ENCODE data around the gene NXN.

DNA sequence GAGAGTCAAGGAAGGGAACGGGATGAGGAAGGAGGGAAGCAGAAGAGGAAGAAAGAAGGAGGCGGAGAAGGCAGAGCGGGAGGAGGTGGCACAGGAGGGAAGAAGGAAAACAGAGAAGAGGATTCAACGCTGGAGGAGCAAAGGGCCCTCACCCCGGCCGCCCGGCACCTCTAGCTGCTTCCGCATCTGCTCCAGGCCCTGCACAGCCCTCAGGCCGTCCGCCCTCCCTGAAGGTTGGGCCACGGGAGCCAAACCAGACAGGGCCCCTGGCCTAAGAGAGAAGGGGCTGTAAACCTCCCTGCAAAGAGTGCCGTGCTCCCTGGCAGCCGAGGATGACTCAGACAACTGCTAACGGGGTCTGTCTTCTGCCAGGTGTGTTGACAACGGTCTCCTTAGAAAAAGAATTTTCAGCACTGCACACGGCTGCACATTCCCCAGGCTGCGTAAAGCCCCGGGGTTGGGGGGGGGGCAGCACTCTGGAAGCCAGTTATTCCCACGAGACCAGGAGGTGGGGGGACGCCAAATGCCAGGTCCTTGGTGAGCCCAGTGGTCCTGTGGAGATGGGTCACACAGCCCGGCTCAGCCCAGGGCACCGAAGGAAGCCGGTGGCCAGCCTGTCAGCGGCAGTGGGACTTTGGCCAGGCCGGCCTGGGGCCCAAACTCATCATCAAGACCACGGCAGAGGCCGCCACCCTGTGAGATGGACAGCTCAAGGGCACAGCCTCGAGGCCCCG lies 168.4 kb downstream of the NXN start:
- TF ChIP-seq, protein P1, sequence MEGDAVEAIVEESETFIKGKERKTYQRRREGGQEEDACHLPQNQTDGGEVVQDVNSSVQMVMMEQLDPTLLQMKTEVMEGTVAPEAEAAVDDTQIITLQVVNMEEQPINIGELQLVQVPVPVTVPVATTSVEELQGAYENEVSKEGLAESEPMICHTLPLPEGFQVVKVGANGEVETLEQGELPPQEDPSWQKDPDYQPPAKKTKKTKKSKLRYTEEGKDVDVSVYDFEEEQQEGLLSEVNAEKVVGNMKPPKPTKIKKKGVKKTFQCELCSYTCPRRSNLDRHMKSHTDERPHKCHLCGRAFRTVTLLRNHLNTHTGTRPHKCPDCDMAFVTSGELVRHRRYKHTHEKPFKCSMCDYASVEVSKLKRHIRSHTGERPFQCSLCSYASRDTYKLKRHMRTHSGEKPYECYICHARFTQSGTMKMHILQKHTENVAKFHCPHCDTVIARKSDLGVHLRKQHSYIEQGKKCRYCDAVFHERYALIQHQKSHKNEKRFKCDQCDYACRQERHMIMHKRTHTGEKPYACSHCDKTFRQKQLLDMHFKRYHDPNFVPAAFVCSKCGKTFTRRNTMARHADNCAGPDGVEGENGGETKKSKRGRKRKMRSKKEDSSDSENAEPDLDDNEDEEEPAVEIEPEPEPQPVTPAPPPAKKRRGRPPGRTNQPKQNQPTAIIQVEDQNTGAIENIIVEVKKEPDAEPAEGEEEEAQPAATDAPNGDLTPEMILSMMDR (IDR thresholded peaks at IDR 0.05): no peak
- TF ChIP-seq POLR2AphosphoS5 (IDR thresholded peaks at IDR 0.05) (no peak), POLR2A (IDR thresholded peaks at IDR 0.05) (no peak)

All from gastroesophageal sphincter (tissue), 3 donors.